ENCODE results near the gene IL19. TPM values are rescaled to one million over a fixed set of nuclear protein-coding genes. Genes with fewer than 3 reads are reported as not detected.

The IL19 gene
- total RNA-seq, 1 donor from 2014 or later = not detected

DNA sequence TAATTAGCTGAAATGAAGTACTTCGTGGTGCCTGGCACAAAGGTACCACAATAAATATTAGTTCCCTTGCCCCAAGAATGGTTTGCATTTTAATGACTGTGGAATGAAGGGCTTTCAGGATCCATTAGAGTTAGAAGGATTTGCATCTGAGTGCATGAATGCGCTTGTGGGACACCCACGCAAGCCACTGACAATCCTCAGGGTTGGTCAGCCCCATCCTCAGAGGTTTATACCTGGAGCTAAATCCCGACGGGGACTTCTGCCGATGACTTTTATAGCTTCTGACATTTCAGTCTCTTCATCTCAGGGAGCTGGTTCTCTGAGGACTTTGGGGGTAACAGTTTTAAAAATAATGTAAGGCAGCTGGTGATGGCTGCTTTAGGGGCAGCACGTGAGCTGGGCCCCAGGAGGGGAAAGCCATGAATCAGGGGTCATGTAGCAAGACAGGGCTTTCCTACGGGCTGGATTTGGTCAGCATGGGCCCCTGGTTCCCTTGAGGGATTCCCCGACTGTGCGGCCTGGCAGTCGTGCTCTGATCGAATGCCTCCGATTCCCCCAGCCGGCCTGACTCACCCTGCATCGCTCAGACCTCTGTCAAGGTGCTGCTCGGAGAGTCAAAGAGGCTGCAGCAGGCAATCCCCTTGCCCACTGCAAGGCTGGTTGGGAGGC lies 22.5 kb downstream of the IL19 start:
- no peak overlapping the region for H3K4me3 Mint-ChIP-seq (ENCODE audit: low read depth)
- no peaks in the 10 kb centered on the region for H3K36me3 Mint-ChIP-seq (ENCODE audit: insufficient read depth)
- no peak for DNase-seq (ENCODE audit: low spot score, unreplicated experiment)
- H3K27me3 Mint-ChIP-seq = peaks cover 6% of the 10 kb centered on the region
- TF ChIP-seq, protein P1, sequence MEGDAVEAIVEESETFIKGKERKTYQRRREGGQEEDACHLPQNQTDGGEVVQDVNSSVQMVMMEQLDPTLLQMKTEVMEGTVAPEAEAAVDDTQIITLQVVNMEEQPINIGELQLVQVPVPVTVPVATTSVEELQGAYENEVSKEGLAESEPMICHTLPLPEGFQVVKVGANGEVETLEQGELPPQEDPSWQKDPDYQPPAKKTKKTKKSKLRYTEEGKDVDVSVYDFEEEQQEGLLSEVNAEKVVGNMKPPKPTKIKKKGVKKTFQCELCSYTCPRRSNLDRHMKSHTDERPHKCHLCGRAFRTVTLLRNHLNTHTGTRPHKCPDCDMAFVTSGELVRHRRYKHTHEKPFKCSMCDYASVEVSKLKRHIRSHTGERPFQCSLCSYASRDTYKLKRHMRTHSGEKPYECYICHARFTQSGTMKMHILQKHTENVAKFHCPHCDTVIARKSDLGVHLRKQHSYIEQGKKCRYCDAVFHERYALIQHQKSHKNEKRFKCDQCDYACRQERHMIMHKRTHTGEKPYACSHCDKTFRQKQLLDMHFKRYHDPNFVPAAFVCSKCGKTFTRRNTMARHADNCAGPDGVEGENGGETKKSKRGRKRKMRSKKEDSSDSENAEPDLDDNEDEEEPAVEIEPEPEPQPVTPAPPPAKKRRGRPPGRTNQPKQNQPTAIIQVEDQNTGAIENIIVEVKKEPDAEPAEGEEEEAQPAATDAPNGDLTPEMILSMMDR (IDR thresholded peaks at IDR 0.05; ENCODE audit: unreplicated experiment) = no peak
- no peaks in the 10 kb centered on the region for H3K4me1 Mint-ChIP-seq (ENCODE audit: low read depth)
- no peak overlapping the region for H3K27ac Mint-ChIP-seq
- no peaks in the 10 kb centered on the region for H3K9me3 Mint-ChIP-seq (ENCODE audit: low read depth)

DNA sequence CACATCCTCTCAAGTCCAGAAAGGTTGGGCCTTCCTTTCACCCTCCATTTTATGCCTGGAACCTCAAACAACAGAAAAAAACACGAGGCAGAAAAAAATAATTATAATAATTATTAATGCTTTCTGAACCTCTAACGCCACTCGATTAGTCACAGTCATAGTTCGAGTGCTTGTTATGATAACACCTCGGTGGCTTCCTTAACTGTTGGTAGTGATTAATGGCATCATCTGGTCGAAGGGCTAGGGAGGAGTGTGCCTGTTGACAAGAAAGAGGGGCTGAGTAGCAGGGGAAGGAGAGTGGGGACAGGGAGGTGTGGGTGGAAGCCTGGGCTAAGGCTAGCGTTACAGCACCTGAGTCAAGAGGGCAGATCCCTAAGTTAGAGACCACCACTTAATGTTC lies 23.0 kb downstream of the IL19 start:
- Mint-ChIP-seq H3K4me3 (ENCODE audit: low read depth) (no peak overlapping the region), H3K36me3 (ENCODE audit: insufficient read depth) (no peaks in the 10 kb centered on the region), H3K27ac (no peak overlapping the region), H3K27me3 (peaks cover 7% of the 10 kb centered on the region), H3K9me3 (ENCODE audit: low read depth) (no peaks in the 10 kb centered on the region), H3K4me1 (ENCODE audit: low read depth) (no peaks in the 10 kb centered on the region)
- no peak for DNase-seq (ENCODE audit: low spot score, unreplicated experiment)
- TF ChIP-seq, protein P1 (IDR thresholded peaks at IDR 0.05; ENCODE audit: unreplicated experiment) = no peak

DNA sequence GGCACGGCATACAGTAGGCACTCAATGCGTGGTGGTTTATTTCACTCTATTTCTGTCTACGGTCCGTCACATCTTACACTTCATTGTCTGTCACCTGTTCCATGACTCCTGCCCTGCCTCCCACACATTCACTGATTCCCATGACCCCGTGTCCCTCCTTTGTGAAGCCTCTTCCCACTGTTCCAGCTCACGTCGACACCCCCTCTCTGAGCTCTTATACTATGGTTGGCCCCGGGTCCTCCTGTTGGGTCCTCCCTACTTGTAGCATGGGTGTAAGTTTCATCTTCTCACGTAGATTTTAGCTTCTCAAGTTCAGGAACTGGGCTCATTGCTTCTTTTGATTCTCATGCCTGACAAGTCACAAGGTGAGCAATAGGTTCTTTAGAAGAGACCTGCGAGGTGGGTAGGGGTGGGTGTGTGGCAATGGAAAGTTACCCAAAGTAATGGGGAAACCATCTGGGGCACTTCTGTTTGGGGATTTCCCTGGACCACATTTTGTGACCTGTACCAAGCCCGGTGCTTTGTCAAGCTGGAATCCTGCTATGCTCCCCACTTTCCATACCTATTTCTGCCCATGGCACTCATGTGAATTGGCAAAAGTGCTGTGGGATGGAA lies 23.8 kb downstream of the IL19 start:
- Mint-ChIP-seq H3K4me1 (ENCODE audit: low read depth) (no peaks in the 10 kb centered on the region), H3K9me3 (ENCODE audit: low read depth) (no peaks in the 10 kb centered on the region), H3K36me3 (ENCODE audit: insufficient read depth) (no peaks in the 10 kb centered on the region), H3K27ac (no peak overlapping the region), H3K27me3 (peaks cover 11% of the 10 kb centered on the region), H3K4me3 (ENCODE audit: low read depth) (no peak overlapping the region)
- TF ChIP-seq, protein P1 (IDR thresholded peaks at IDR 0.05; ENCODE audit: unreplicated experiment) = no peak
- no peak for DNase-seq (ENCODE audit: low spot score, unreplicated experiment)

DNA sequence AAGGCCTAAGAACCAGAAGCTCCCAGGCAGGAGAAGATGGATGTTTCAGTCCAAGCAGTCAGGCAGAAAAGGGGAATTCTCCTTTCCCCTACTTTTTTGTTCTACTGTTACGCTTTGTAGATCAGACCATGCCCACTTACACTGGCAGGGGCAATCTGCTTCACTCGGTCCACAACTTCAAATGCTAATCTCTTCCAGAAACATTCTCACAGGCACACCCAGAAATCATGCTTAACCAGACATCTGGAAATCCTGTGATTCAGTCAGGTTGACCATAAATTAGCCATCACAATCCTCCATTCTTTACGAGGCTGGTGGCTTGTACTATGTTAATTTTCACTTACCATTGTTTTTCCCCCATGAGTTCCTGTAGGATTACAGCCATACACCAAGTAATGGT lies 25.5 kb downstream of the IL19 start:
- Mint-ChIP-seq H3K27me3 (peaks cover 12% of the 10 kb centered on the region), H3K36me3 (ENCODE audit: insufficient read depth) (no peaks in the 10 kb centered on the region), H3K27ac (no peak overlapping the region), H3K4me3 (ENCODE audit: low read depth) (no peak overlapping the region), H3K4me1 (ENCODE audit: low read depth) (no peaks in the 10 kb centered on the region), H3K9me3 (ENCODE audit: low read depth) (no peaks in the 10 kb centered on the region)
- DNase-seq (ENCODE audit: low spot score, unreplicated experiment) = no peak
- TF ChIP-seq, protein P1 (IDR thresholded peaks at IDR 0.05; ENCODE audit: unreplicated experiment) = no peak

DNA sequence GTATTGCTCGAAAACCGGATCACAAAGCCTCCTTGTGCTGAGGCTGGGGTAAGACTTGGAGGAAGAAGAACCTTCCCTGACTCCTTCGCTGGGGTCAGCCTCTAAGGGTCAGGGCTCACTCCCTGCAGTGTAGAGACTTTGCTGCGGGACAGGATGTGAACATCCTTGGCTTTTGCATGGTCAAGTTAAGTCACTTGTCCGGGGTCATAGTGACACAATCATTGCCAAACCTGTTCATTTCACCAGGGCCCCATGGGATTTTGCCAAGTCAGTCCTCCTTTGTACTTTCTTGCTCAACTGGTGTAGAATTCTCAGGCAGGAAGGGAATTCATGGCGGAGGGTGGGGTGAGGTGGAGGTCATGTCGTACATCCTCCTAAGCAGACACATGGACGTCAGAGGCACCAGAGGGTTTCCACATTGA lies 26.4 kb downstream of the IL19 start:
- no peak overlapping the region for H3K4me3 Mint-ChIP-seq (ENCODE audit: low read depth)
- no peak overlapping the region for H3K27ac Mint-ChIP-seq
- TF ChIP-seq, protein P1 (IDR thresholded peaks at IDR 0.05; ENCODE audit: unreplicated experiment) = no peak
- no peaks in the 10 kb centered on the region for H3K4me1 Mint-ChIP-seq (ENCODE audit: low read depth)
- no peaks in the 10 kb centered on the region for H3K36me3 Mint-ChIP-seq (ENCODE audit: insufficient read depth)
- DNase-seq (ENCODE audit: low spot score, unreplicated experiment) = no peak
- H3K27me3 Mint-ChIP-seq = peaks cover 12% of the 10 kb centered on the region
- H3K9me3 Mint-ChIP-seq (ENCODE audit: low read depth) = no peaks in the 10 kb centered on the region
